Measurements from ENCODE around the gene ABCC4.

- no peak for TF ChIP-seq BHLHE40 (IDR thresholded peaks at IDR 0.05; ENCODE audit: borderline replicate concordance)
- TF ChIP-seq SUZ12 (IDR thresholded peaks at IDR 0.05): no peak
- no peak for TF ChIP-seq FOXM1 (IDR thresholded peaks at IDR 0.05; ENCODE audit: borderline replicate concordance)
- TF ChIP-seq ARNT (IDR thresholded peaks at IDR 0.05): no peak
- TF ChIP-seq TARDBP (IDR thresholded peaks at IDR 0.05): no peak
- no peak for TF ChIP-seq CTBP1 (IDR thresholded peaks at IDR 0.05; ENCODE audit: borderline replicate concordance)
- no peak for TF ChIP-seq SP1 (IDR thresholded peaks at IDR 0.05)
- no peak for TF ChIP-seq NFRKB (IDR thresholded peaks at IDR 0.05)
- no peak for TF ChIP-seq FOXK2 (IDR thresholded peaks at IDR 0.05)
Measured at GRCh38 chr13:95168191-95168590, 133.1 kb downstream of the ABCC4 start.

Measured in HEK293T (cell line).